GM12878 (cell line): ENCODE results near the gene EPM2AIP1.

Experiments used
- CEBPB ChIP-seq, 2 experiments: fragments of 150-350 bp in 1 of 2; IDR thresholded peaks; 2 replicates each; pipeline ENCODE4 v1.6.1; 2012 to 2014; ENCODE audit warnings: low read depth in 2 of 2, low read length in 2 of 2, borderline replicate concordance in 1 of 2, inconsistent platforms in 1 of 2
- NFIC ChIP-seq: IDR thresholded peaks from 2 replicates; pipeline ENCODE4 v1.6.1; 2012; ENCODE audit warnings: low read depth, mild to moderate bottlenecking, inconsistent platforms, low read length, moderate library complexity
- TF ChIP-seq, protein P1 (sequence below), 3 experiments: IDR thresholded peaks in 2 of 3; conservative IDR thresholded peaks in 1 of 3; 2 replicates each; pipeline ENCODE4 v1.5.1; 2011; ENCODE audit warnings: low read depth in 3 of 3, low read length in 3 of 3, mild to moderate bottlenecking in 3 of 3, control low read depth in 2 of 3, moderate library complexity in 2 of 3, inconsistent platforms in 1 of 3, mixed read lengths in 1 of 3; ENCODE audit not compliant: control insufficient read depth in 2 of 3, insufficient read depth in 1 of 3; ENCODE audit errors: extremely low read depth in 1 of 3

DNA sequence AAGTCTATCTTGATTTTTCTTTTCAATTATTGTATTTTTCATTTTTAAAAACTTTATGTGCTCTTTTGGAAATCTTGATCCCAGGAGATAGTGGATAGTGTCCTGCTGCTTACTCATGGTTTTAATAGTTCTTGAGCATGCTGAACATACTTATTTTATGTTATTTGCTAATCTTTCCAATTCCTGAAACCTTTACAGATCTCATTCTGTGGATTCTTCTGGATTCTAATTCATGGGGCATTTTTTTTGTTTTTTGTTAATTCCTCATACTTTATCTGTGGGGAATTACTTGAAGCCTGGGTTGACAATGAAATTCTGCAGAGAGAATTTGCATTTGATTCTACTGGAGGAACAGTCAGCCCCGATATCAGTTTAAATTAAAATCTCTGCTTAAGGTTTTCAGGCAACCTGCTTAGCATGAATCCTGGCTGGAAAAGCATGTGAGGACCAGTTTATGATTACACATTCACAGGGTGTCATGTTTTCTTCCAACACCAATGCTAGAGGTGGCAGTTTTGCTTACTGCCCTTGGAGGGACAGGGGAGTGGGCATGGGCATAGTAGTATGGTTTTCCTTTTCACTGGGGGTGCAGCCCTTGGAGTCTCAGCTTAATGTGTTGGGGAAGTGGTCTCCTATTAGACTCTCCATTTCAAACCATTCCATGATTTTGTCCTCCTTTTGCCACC is 46.4 kb upstream of the EPM2AIP1 start:
- TF ChIP-seq, protein P1, sequence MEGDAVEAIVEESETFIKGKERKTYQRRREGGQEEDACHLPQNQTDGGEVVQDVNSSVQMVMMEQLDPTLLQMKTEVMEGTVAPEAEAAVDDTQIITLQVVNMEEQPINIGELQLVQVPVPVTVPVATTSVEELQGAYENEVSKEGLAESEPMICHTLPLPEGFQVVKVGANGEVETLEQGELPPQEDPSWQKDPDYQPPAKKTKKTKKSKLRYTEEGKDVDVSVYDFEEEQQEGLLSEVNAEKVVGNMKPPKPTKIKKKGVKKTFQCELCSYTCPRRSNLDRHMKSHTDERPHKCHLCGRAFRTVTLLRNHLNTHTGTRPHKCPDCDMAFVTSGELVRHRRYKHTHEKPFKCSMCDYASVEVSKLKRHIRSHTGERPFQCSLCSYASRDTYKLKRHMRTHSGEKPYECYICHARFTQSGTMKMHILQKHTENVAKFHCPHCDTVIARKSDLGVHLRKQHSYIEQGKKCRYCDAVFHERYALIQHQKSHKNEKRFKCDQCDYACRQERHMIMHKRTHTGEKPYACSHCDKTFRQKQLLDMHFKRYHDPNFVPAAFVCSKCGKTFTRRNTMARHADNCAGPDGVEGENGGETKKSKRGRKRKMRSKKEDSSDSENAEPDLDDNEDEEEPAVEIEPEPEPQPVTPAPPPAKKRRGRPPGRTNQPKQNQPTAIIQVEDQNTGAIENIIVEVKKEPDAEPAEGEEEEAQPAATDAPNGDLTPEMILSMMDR (IDR thresholded peaks at IDR 0.05 in 2 of 3, conservative IDR thresholded peaks at IDR 0.05 in 1 of 3; ENCODE audit: control insufficient read depth in 2 of 3, extremely low read depth in 1 of 3, insufficient read depth in 1 of 3, low read depth in 3 of 3, low read length in 3 of 3), result no peak
- no peak for TF ChIP-seq CEBPB (IDR thresholded peaks at IDR 0.05; ENCODE audit: borderline replicate concordance in 1 of 2, low read depth in 2 of 2, low read length in 2 of 2)
- no peak for TF ChIP-seq NFIC
